Liver (tissue), 9 donors: Measurements from ENCODE around the gene ZNF548. TPM values are rescaled to one million over a fixed set of nuclear protein-coding genes. Genes with fewer than 3 reads are reported as not detected.
A peak's percentile ranks its signal among the peaks of the same experiment; 100 is the strongest.
"Not testable (repeated sequence)": the region's sequence is repeated elsewhere in the genome, so short reads cannot be mapped to it uniquely, and the experiment has no call there.

Experiments
- DNase-seq: peaks from one replicate; pipeline ENCODE4 v3.0.0-alpha.2; 2017; ENCODE audit warnings: low spot score
- H3K27ac ChIP-seq, 2 donors: one replicate each; pipeline ENCODE4 v1.7.0; 2013; ENCODE audit warnings: inconsistent platforms in 2 of 2, low read length in 2 of 2, control low read depth in 1 of 2, low read depth in 1 of 2, mild to moderate bottlenecking in 1 of 2
- H3K27me3 ChIP-seq, 4 donors: one replicate each; pipeline versions ENCODE4 v1.6.1 to v1.7.0; 2013; ENCODE audit warnings: low read length in 3 of 4, inconsistent platforms in 1 of 4, mild to moderate bottlenecking in 1 of 4, moderate library complexity in 1 of 4; ENCODE audit not compliant: control insufficient read depth in 4 of 4, insufficient read depth in 4 of 4
- H3K36me3 ChIP-seq, 4 donors: one replicate each; pipeline versions ENCODE4 v1.6.1 to v1.7.0; 2013; ENCODE audit warnings: low read length in 3 of 4, mild to moderate bottlenecking in 3 of 4, low read depth in 1 of 4, moderate library complexity in 1 of 4; ENCODE audit not compliant: control insufficient read depth in 4 of 4, insufficient read depth in 3 of 4
- H3K4me1 ChIP-seq, 4 donors: one replicate each; pipeline versions ENCODE4 v1.6.1 to v1.7.0; 2013; ENCODE audit warnings: low read length in 3 of 4, mild to moderate bottlenecking in 3 of 4, moderate library complexity in 1 of 4; ENCODE audit not compliant: control insufficient read depth in 4 of 4, insufficient read depth in 4 of 4
- H3K4me3 ChIP-seq, 3 donors: one replicate each; pipeline versions ENCODE4 v1.6.1 to v1.7.0; 2013; ENCODE audit warnings: low read length in 3 of 3, control low read depth in 1 of 3, low read depth in 1 of 3, mild to moderate bottlenecking in 1 of 3
- H3K9ac ChIP-seq, 2 donors: one replicate each; pipeline ENCODE4 v1.7.0; 2013; ENCODE audit warnings: low read length in 2 of 2, mild to moderate bottlenecking in 2 of 2, moderate library complexity in 2 of 2, control low read depth in 1 of 2, low read depth in 1 of 2
- H3K9me3 ChIP-seq, 4 donors: one replicate each; pipeline versions ENCODE4 v1.6.1 to v1.7.0; 2013; ENCODE audit warnings: low read length in 3 of 4; ENCODE audit not compliant: control insufficient read depth in 4 of 4
- CTCF ChIP-seq: fragments of 150-350 bp; IDR thresholded peaks from 2 replicates; pipeline ENCODE4 v1.5.1; 2017; ENCODE audit warnings: improper control_type of control experiment, low read depth, low read length; ENCODE audit not compliant: missing input control
- EGR1 ChIP-seq, 2 donors: IDR thresholded peaks; 2 replicates each; pipeline ENCODE4 v1.6.1; 2016 to 2018; ENCODE audit warnings: antibody characterized with exemption in 2 of 2, low read depth in 2 of 2
- FOXA1 ChIP-seq: IDR thresholded peaks from 2 replicates; pipeline ENCODE4 v1.6.1; 2016; ENCODE audit warnings: antibody characterized with exemption
- FOXA2 ChIP-seq: IDR thresholded peaks from 2 replicates; pipeline ENCODE4 v1.6.1; 2016; ENCODE audit warnings: antibody characterized with exemption
- GABPA ChIP-seq, 2 donors: IDR thresholded peaks in 1 of 2; conservative IDR thresholded peaks in 1 of 2; 2 replicates each; pipeline ENCODE4 v1.6.1; 2016; ENCODE audit warnings: antibody characterized with exemption in 2 of 2, mild to moderate bottlenecking in 1 of 2, moderate library complexity in 1 of 2
- HNF4A ChIP-seq, 2 donors: conservative IDR thresholded peaks; 2 replicates each; pipeline ENCODE4 v1.6.1; 2016; ENCODE audit warnings: antibody characterized with exemption in 2 of 2, mild to moderate bottlenecking in 2 of 2
- HNF4G ChIP-seq: IDR thresholded peaks from 2 replicates; pipeline ENCODE4 v1.6.1; 2016; ENCODE audit warnings: antibody characterized with exemption
- RAD21 ChIP-seq, 2 donors: IDR thresholded peaks; 2 replicates each; pipeline ENCODE4 v1.6.1; 2016; ENCODE audit warnings: antibody characterized with exemption in 2 of 2, mild to moderate bottlenecking in 2 of 2
- REST ChIP-seq: IDR thresholded peaks from 2 replicates; pipeline ENCODE4 v1.6.1; 2016; ENCODE audit warnings: antibody characterized with exemption, mild to moderate bottlenecking
- RXRA ChIP-seq, 2 donors: IDR thresholded peaks; 2 replicates each; pipeline ENCODE4 v1.6.1; 2017 to 2018; ENCODE audit warnings: antibody characterized with exemption in 2 of 2, mild to moderate bottlenecking in 1 of 2
- SP1 ChIP-seq: IDR thresholded peaks from 2 replicates; pipeline ENCODE4 v1.6.1; 2018; ENCODE audit warnings: antibody characterized with exemption, mild to moderate bottlenecking
- TAF1 ChIP-seq: conservative IDR thresholded peaks from 2 replicates; pipeline ENCODE4 v1.6.1; 2016; ENCODE audit warnings: antibody characterized with exemption, mild to moderate bottlenecking
- WGBS: extraction: QIAGEN DNeasy Blood & Tissue Kit; methylation state at CpG from one replicate; pipeline ENCODE4 v1.1.7; 2013; 5-methylcytosine and 5-hydroxymethylcytosine counted together
- polyA plus RNA-seq, 2 donors: library from polyadenylated mRNA; stranded (reverse) in 1 of 2; unstranded in 1 of 2; fragments of 200-250 nt in 1 of 2; fragments of >200 nt in 1 of 2; fragmentation: Nextera tagmentation in 1 of 2; extraction: Ambion mirVana in 1 of 2; gene quantifications; one replicate each; pipeline versions ENCODE4 v1.2.1 to v1.2.3, GENCODE V29; 2013 to 2015
- total RNA-seq, 2 donors: library from RNA; depleted of rRNA; stranded (reverse); fragments of >200 nt; gene quantifications; one replicate each; pipeline ENCODE4 v1.2.3, GENCODE V29; 2014
- TF ChIP-seq, protein P1 (sequence below): IDR thresholded peaks from 2 replicates; pipeline ENCODE4 v1.6.1; 2016; ENCODE audit warnings: antibody characterized with exemption
- TF ChIP-seq, protein P2 (sequence below): IDR thresholded peaks from 2 replicates; pipeline ENCODE4 v1.6.1; 2016; ENCODE audit warnings: antibody characterized with exemption
- donor health status: healthy.
- donor health status: healthy.
- donor health status: healthy.
- donor health status: healthy.
- donor health status: healthy.

The ZNF548 gene
- total and polyA plus RNA-seq, 4 donors: 1.8 to 13.9 (median 5.3) TPM

DNA sequence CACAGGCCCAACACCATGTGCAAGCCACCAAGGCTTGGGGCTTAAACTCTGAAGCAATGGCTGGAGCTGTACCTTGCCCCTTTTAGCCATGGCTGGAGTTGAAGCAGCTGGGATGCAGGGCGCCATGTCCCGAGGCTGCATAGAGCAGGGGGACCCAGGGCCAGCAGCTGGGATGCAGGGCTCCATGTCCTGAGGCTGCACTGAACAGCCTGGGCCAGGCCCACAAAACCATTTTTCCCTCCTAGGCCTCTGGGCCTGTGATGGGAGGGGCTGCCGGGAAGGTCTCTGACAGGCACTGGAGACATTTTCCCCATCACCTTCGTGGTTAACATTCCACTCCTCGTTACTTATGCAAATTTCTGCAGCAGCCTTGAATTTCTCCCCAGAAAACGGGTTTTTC lies 15.5 kb upstream of the ZNF548 start:
- H3K36me3 ChIP-seq: peaks cover 2 to 45% (median 42%) of the 10 kb centered on the region in 4 donors
- 96% methylated on average over 6 of the region's 6 CpGs for WGBS
- no peak overlapping the region for H3K27ac ChIP-seq
- H3K9me3 ChIP-seq: peaks cover 20 to 52% (median 39%) of the 10 kb centered on the region in 4 donors
- H3K4me1 ChIP-seq: no peaks in the 10 kb centered on the region
- H3K4me3 ChIP-seq: peak overlapping the region in 2 of 3 donors; percentile 46 to 63
- H3K27me3 ChIP-seq: no peaks in the 10 kb centered on the region
- no peak for DNase-seq
- TF ChIP-seq GABPA (IDR thresholded peaks at IDR 0.05 in 1 of 2, conservative IDR thresholded peaks at IDR 0.05 in 1 of 2) (no peak), CTCF (no peak), SP1 (no peak), RXRA (IDR thresholded peaks at IDR 0.05) (no peak), RAD21 (IDR thresholded peaks at IDR 0.05) (no peak), HNF4A (conservative IDR thresholded peaks at IDR 0.05) (no peak), HNF4G (no peak), REST (no peak), TAF1 (no peak), EGR1 (IDR thresholded peaks at IDR 0.05; ENCODE audit: low read depth in 2 of 2) (no peak), FOXA1 (no peak)
- TF ChIP-seq, protein P1, sequence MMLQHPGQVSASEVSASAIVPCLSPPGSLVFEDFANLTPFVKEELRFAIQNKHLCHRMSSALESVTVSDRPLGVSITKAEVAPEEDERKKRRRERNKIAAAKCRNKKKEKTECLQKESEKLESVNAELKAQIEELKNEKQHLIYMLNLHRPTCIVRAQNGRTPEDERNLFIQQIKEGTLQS: no peak
- TF ChIP-seq, protein P2, sequence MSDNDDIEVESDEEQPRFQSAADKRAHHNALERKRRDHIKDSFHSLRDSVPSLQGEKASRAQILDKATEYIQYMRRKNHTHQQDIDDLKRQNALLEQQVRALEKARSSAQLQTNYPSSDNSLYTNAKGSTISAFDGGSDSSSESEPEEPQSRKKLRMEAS: no peak
- no peak overlapping the region for H3K9ac ChIP-seq

DNA sequence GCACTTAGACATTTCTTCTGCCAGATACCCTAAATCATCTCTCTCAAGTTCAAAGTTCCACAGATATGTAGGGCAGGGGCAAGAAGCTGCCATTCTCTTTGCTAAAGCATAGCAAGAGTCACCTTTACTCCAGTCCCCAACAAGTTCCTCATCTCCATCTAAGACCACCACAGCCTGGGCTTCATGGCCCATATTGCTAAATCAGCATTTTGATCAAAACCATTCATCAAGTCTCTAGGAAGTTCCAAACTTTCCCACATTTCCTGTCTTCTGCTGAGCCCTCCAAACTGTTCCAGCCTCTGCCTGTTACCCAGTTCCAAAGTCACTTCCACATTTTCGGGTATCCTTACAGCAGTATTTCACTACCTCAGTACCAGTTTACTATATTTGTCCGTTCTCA lies 15.0 kb upstream of the ZNF548 start:
- Histone ChIP-seq H3K4me3 (peak overlapping the region in 1 of 3 donors; percentile 27), H3K9me3 (peaks cover 21 to 56% (median 42%) of the 10 kb centered on the region in 4 donors), H3K36me3 (peaks cover 2 to 45% (median 42%) of the 10 kb centered on the region in 4 donors)
- H3K27me3 ChIP-seq, H3K9ac ChIP-seq, DNase-seq, H3K4me1 ChIP-seq, H3K27ac ChIP-seq: not testable (repeated sequence)
- WGBS: 97% methylated on average over 2 of the region's 2 CpGs

DNA sequence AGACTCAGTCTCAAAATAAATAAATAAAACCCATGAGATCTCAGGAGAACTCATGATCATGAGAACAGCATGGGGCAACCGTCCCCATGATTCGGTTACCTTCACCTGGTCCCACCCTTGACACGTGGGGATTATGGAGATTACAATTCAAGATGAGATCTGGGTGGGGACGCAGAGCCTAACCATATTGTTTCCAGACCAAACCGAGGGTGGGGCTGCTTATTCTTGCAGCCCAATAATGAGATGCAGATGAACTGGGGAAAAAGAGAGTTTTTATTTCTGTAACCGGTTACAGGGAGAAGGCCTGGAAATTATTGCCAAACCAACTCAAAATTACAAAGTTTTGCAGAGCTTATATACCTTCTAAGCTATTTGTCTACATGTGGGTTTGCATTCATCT lies 13.5 kb upstream of the ZNF548 start:
- H3K36me3 ChIP-seq: peaks cover 2 to 45% (median 42%) of the 10 kb centered on the region in 4 donors
- TF ChIP-seq FOXA2 (no peak), REST (no peak), HNF4G (no peak), GABPA (IDR thresholded peaks at IDR 0.05 in 1 of 2, conservative IDR thresholded peaks at IDR 0.05 in 1 of 2) (no peak)
- no peak overlapping the region for H3K4me3 ChIP-seq
- no peak overlapping the region for H3K9ac ChIP-seq
- H3K4me1 ChIP-seq: no peaks in the 10 kb centered on the region
- DNase-seq: no peak
- 94% methylated on average over 6 of the region's 6 CpGs for WGBS
- no peak overlapping the region for H3K27ac ChIP-seq
- H3K27me3 ChIP-seq: no peaks in the 10 kb centered on the region
- H3K9me3 ChIP-seq: peaks cover 24 to 65% (median 51%) of the 10 kb centered on the region in 4 donors
